ENCODE data around the gene CNTN5. TPM values are rescaled to one million over a fixed set of nuclear protein-coding genes. Genes with fewer than 3 reads are reported as not detected.

Gene CNTN5
- total RNA-seq, 1 donor from 2014 or later: not detected

GRCh38 chr11:99154277-99154676 is 133.5 kb downstream of the CNTN5 start:
- DNase-seq: no peak
- no peak for ATAC-seq
- intact Hi-C loops (cut with micrococcal nuclease): no loop called here

DNA sequence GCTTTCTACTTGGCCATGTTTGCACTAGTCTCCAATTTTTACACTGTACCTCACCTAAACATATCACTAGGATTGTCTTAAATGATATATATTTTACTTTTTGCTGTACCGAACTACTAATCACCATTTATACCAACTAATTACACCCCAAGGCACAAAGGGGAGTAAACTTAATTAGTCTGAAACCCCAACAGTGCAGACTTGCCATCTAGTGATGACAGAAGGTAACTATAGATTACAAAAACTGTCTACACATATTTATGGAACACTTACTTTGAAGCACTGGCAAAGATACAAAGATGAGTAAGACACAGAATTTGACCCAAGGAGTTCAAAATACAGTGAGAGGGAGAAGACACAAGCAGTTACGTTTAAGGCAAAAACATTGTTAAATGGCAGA is 139.7 kb downstream of the CNTN5 start:
- DNase-seq (no peak), ATAC-seq (no peak)
- intact Hi-C loops (cut with micrococcal nuclease): no loop called here

DNA sequence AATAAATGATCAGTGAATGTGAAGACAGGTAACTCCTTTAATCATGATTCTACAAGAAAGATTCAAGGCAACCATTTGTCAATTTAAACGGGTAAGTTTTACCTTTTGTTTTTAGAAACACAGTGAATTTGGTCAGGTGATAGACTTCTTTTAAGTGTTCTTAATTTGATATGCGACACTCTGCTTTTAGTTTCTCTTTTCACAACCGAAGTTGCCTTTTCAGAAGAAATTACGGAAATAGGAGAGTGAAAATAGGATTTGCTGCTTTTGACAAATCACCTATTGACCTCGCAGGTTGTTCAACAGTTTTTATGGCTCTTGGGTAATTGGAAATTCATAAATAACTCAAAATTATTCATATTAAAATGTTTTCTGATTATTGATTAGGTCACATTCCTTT is 142.1 kb downstream of the CNTN5 start:
- intact Hi-C loops (cut with micrococcal nuclease): no loop called here
- no peak for ATAC-seq
- DNase-seq: no peak

DNA sequence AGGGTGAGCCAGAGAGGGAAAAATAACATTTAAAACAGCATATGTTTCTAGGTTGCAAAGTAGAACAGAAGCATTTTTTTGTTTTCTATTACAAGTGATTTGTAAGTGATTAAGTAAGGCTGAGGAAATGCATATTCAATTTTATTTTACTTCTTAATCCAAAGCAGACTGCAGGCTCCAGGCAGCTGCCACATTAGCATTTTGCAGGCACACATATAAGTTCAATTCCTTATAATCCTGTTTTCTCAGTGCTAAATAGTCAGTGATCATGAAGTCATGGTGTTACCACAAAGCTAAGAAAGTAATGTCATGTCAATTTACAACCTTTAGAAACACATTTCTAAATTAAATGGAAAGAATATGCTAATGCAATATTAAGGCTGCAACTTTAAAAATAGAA is 149.8 kb downstream of the CNTN5 start:
- no peak for ATAC-seq
- no peak for DNase-seq
- intact Hi-C loops (cut with micrococcal nuclease): no loop called here

GRCh38 chr11:99171330-99171729 is 150.6 kb downstream of the CNTN5 start:
- DNase-seq: no peak
- intact Hi-C loops (cut with micrococcal nuclease): no loop called here
- ATAC-seq: no peak

GRCh38 chr11:99176430-99176829 is 155.7 kb downstream of the CNTN5 start:
- no peak for ATAC-seq
- intact Hi-C loops (cut with micrococcal nuclease): no loop called here
- DNase-seq: no peak

DNA sequence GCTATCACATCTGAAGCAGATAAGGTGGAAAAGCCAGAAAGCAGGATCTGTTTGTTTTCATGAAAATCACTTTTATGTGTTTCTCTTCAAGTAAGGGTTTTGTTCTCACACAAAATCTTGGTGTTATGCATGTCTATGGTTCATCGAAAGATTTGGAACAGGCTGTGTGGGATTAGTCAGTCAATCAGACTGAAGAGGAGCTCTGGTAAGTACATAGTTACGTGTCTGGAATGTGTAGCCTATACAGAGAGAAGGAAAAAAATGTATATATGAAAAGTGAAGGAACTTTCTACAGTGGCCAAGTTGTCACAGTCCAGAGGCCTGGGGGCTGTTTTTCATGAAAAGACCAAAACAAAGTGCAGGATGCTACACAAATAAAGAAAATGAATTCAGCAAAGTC is 156.7 kb downstream of the CNTN5 start:
- intact Hi-C loops (cut with micrococcal nuclease): no loop called here
- ATAC-seq (no peak), DNase-seq (no peak)

- intact Hi-C loops (cut with micrococcal nuclease): no loop called here
- DNase-seq (no peak), ATAC-seq (no peak)
Measured at GRCh38 chr11:99184146-99184545, 163.4 kb downstream of the CNTN5 start.

- DNase-seq (no peak), ATAC-seq (no peak)
- intact Hi-C loops (cut with micrococcal nuclease): no loop called here
Measured at GRCh38 chr11:99188221-99188620, 167.5 kb downstream of the CNTN5 start.

GRCh38 chr11:99192716-99193115 is 172.0 kb downstream of the CNTN5 start:
- ATAC-seq (no peak), DNase-seq (no peak)
- intact Hi-C loops (cut with micrococcal nuclease): no loop called here

GRCh38 chr11:99197477-99197876 is 176.7 kb downstream of the CNTN5 start:
- intact Hi-C loops (cut with micrococcal nuclease): no loop called here
- DNase-seq: no peak
- no peak for ATAC-seq

- DNase-seq: no peak
- intact Hi-C loops (cut with micrococcal nuclease): no loop called here
- no peak for ATAC-seq
Measured at GRCh38 chr11:99198215-99198614, 177.5 kb downstream of the CNTN5 start.

DNA sequence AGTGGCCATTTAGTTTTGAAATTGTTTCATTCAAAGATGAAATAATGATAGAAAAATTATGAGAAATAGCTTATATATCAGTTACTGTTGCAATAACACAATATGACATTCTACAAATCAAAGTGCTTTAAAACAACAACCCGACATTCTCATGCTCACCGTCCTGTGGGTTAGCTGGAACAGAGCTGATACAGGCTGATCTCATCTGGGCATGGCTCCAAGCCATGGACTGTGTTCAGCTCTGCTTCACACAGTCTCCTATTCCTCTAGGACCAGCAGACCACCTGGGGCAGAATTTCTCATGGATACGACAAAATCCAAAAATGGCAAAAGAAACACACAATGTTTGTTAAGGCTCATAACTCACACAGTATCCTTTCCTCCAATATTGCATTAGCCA is 178.6 kb downstream of the CNTN5 start:
- DNase-seq (peak; percentile 31), ATAC-seq (peak; percentile 63)
- intact Hi-C loops (cut with micrococcal nuclease): no loop called here

DNA sequence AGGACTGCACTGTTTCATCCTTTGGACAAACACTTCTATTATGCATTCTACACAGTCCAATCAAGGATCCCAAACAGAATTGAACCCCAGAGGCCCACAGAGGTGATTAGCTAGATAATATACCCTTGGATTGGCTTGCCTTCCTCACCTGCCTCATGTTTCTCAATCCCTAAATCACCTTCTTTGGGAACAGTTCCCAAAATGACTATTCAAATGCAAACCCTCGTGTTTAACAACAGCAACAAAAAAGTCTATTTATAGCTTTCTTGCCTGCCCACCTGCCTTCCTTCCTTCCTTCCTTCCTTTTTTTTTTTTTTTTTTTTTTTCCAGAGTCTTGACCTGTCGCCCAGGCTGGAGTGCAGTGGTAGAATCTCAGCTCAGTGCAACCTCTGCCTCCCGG is 180.0 kb downstream of the CNTN5 start:
- DNase-seq: no peak
- ATAC-seq: no peak
- intact Hi-C loops (cut with micrococcal nuclease): no loop called here

DNA sequence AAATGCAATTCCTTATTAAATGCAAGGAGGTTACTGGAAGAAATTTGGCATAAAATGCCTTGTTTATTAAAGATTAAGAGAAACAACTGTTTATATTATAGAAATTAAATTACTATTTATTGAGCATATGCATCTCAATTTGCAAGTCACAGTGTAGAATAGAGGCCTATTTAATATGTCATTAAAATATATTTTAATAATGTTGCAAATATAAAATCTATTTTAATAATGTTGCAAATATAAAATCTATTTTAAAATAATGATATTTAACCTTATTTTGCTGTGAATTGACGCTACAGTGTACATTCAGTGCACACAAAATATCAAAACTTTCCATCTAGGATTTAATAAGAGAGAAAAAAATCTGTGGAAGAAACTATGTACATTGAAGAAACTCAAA is 188.1 kb downstream of the CNTN5 start:
- intact Hi-C loops (cut with micrococcal nuclease): no loop called here
- no peak for DNase-seq
- ATAC-seq: no peak

DNA sequence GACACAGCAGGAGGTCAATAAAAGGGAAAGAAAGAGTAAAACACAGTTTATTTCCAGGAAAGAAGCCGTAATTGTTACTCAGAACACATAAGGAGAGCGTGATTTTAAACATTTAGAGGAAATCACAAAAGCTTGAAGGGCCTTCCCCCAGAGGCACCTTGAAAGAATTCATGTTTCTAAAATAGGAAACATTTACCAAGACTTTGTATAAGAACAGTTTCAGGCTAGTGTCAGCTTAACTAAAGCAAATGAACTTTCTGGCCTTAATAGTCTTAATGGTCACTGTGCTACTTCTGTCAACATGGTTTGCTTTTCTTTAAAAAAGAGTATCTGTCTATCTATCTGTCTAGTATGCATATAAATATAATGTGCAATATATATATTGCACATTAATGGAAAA is 208.8 kb downstream of the CNTN5 start:
- DNase-seq (no peak), ATAC-seq (no peak)
- intact Hi-C loops (cut with micrococcal nuclease): no loop called here

DNA sequence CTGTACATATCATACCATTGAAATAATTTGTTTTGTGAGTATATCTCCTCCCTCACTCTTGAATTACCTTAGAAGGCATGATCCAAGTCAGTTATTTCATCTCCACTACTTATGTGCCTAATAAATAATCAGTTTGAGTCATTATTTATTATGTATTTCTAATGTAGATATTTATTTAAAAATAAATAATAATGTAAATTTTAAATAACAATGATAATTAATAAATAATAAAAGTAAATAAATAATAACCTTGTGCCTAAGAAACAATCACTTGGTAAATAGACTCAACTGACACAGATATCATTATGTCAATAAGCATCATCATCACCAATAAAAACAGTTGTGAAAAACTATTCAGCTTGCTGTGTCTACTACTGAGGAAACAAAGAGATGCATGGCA is 213.8 kb downstream of the CNTN5 start:
- no peak for ATAC-seq
- intact Hi-C loops (cut with micrococcal nuclease): no loop called here

GRCh38 chr11:99238401-99238800 is 217.7 kb downstream of the CNTN5 start:
- DNase-seq (no peak), ATAC-seq (no peak)
- intact Hi-C loops (cut with micrococcal nuclease): no loop called here

More for the DNA sequence above, 213.8 kb downstream of the CNTN5 start:
- DNase-seq: no peak

- DNase-seq (no peak), ATAC-seq (no peak)
- intact Hi-C loops (cut with micrococcal nuclease): no loop called here
Measured at GRCh38 chr11:99240192-99241030, 219.7 kb downstream of the CNTN5 start.

DNA sequence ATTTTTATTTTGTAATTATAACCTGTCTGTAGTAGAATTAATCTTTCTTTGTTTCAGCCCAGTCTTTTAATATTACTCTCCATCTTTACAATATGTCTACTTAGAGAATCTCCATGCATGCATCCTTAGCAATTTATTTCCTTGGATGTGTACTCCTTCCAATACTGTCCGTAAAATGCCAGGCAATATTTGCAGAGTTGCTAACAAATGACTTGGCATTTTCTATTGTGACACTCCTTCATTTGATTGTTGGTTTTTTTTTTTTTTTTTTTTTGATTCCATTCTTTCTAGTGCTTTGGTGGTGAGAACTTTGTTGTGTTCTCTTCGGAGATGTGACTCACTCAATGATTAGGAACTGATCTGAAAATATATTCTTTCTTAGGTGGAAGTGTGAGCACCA is 220.3 kb downstream of the CNTN5 start:
- ATAC-seq (no peak), DNase-seq (no peak)
- intact Hi-C loops (cut with micrococcal nuclease): no loop called here

DNA sequence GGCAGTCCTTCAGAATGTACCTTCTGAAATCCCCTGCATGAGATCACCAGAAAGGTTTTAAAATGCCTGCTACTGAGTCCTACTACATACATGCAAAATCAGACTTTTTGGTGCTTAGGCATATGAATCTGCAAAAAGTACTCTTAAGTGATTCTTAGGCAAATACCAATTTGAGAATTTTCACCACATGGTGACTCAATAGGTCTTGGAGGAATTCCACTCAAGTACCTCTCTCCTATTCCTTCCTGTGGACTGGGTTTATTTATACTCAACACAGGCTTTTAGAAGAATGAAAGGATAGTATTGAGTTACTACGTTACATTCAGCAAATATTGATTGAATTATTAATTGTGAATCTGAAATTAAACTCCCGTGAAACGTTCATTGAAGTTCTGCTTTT is 223.9 kb downstream of the CNTN5 start:
- intact Hi-C loops (cut with micrococcal nuclease): no loop called here
- DNase-seq: no peak
- no peak for ATAC-seq

DNA sequence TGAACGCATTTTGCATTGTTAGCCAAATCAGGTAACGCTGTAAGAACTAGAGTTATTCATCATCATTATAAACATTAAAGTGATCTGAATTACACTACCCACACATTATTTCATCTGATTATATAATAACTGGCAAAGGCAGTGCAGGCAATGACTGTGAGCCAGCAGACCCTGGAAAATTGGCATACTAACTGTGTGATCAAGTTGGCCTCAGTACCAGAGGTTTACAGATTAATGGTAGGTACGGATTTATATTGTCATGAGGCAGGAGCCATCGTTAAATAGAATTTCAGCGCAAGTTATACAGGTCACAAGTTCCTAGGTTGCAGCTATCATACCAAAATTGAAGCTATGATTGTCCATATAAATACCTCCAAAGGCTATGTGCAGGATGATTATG is 225.4 kb downstream of the CNTN5 start:
- ATAC-seq: no peak
- intact Hi-C loops (cut with micrococcal nuclease): no loop called here
- no peak for DNase-seq

Measured in left ventricle myocardium superior (tissue), 1 donor.